GM19035 (cell line): ENCODE results near the gene RACGAP1.
"Not testable (repeated sequence)": the region's sequence is repeated elsewhere in the genome, so short reads cannot be mapped to it uniquely, and the experiment has no call there.

Experiments used
- ATAC-seq: cut with Tn5 transposase; IDR thresholded peaks from one replicate; pipeline ENCODE4 v1.9.1; 2021; ENCODE audit not compliant: unreplicated experiment

Gene RACGAP1

DNA sequence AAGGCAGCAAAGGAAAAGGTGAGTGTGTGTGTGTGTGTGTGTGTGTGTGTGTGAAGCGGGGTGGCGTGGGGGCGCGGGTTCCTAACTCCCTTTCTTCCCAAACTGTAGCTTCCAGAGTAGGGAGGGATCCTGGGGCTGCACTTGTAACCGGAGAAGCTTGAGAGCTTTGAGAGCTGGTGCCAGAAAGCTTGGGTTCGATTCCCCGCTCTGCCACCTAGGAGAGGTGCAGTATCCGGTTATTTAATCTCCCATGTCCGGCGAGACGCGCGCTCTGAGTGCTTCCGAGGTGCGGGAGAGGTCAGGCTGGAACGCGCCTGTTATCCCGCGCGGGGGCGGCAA lies 7.2 kb upstream of the RACGAP1 start:
- no peak for ATAC-seq

DNA sequence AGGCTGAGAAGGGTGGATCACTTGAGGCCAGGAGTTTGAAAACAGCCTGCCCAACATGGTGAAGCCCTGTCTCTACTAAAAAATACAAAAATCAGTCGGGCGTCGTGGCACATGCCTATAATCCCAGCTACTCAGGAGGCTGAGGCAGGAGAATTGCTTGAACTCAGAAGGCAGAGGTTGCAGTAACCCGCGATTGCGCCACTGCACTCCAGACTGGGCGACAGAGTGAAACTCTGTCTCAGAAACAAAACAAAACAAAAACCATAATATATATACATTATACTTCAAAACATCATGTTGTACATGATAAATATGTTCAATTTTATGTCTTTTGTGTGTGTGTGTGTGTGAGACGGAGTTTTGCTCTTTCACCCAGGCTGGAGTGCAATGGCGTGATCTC lies 5.2 kb upstream of the RACGAP1 start:
- ATAC-seq = not testable (repeated sequence)

- ATAC-seq = no peak
Measured at GRCh38 chr12:50026691-50027090, 1.4 kb upstream of the RACGAP1 start.

GRCh38 chr12:50024805-50025186 lies 498 bp downstream of the RACGAP1 start:
- ATAC-seq = peak; percentile 27

GRCh38 chr12:50024227-50024626 lies 1.1 kb downstream of the RACGAP1 start:
- no peak for ATAC-seq

- ATAC-seq = no peak
Measured at GRCh38 chr12:50022903-50023302, 2.4 kb downstream of the RACGAP1 start.

DNA sequence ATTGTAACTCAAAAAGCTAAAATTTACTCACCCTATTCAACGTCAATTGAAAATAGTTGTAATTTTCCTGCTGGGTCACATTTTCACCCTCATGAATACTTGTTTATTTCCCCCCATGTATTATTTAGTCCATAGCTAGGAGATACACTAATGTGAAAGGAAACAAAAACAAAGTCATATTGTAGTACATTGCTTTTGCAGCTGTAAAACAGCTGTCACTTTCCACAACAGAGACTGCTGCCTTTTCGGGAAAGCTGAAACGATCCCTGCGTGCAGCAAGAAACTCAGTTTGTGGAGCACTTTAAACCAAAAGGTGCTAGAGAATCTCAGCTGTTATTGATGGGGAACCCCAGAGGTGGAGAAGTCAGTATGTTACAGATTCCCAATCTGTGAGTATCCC lies 4.3 kb downstream of the RACGAP1 start:
- ATAC-seq = no peak

- no peak for ATAC-seq
Measured at GRCh38 chr12:50019524-50019923, 5.8 kb downstream of the RACGAP1 start.

DNA sequence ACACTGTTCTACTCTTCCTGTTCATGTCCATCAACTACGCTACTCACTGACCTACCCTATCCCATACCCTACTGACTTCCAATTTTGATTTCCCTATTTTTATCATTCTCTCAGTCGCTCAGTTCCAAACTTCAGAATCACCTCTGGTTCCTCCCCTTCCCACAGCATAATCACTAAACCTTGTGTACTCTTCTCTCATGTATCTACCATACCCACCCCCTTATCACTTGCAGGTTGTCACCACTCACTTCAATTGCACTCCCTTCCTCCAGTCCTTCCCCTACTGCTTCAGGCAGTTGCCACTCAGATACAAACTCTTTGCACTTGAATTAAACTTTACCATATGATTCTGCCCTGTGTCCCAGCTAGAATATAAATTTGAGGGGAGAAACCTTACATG lies 6.3 kb downstream of the RACGAP1 start:
- no peak for ATAC-seq

GRCh38 chr12:50018154-50018553 lies 7.1 kb downstream of the RACGAP1 start:
- ATAC-seq = no peak

GRCh38 chr12:50017641-50018040 lies 7.7 kb downstream of the RACGAP1 start:
- no peak for ATAC-seq

DNA sequence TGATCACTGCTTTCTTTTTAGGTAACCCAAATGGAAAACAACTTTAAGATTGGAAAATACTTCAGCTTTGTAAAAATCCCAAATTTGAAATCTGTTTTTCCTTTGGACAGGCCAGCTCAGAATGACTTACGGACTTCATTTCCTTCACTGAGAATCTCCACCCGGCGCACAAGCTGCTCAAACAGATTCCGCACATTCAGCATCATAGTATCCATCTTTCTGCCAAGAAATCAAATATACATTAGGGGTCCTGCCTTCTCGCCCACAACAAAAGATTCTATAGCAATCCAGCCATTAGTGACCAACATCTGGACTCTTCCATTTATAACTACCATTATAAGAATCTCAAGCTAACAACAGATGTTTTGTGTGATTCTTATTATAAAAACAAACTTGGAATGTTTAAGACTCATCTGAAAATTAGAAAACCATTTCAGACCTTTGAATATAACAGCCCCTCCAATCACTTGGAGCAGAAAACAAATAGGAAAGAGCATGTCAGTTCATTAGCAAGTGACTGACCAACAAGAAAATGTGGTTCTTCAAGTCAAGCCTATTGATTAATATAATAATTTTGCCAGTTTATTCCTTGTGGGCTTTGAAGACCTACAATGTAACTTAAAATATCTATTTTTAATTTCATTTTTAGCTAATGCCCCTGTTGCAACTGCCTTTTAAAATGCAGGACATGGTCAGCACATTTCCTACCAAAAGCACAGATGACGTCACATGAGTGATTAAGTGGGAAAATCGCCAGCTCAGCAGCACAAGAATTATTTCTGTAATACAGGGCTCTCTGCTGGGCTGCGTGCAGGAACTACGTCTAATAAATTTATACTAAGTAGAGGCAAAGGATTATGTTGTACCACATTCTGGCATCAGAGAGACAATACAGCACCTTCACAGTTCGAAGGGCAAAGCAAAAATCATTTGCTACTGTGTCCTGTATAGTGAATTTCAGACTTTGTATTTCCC lies 8.5 kb downstream of the RACGAP1 start:
- no peak for ATAC-seq

GRCh38 chr12:50014342-50014741 lies 11.0 kb downstream of the RACGAP1 start:
- ATAC-seq = no peak

GRCh38 chr12:50013361-50014147 lies 11.7 kb downstream of the RACGAP1 start:
- ATAC-seq = no peak

DNA sequence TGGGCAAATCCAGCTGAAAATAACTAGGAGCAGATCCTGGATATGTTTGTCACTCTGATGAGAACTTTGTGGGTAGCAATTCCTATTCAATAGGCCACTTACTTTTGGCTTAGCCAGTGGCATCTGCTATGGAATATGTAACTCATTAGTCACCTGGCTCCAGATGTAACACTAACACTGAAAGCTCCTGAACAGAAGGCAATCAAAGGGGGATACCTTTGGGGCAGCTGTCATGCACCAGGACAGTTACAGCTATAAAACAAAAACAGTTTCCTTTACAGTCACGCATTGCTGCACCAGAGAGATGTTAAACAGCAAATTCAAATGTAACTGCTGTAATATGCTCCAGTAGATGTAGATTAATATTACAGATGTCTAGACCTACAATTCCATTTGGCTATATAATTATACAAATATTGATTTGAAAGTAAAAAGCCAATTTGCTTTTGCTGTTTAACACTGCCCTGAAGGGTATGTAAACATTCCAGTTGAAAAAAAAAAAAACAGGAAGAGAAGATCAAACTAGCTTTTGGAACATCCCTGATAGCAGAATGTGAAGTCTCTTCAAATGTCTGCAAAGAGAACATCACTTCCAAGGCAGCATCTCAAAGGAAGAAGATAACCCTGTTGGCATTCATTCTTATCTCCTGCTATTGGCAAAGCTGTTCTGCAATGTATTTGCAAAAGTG lies 18.4 kb downstream of the RACGAP1 start:
- ATAC-seq = no peak

DNA sequence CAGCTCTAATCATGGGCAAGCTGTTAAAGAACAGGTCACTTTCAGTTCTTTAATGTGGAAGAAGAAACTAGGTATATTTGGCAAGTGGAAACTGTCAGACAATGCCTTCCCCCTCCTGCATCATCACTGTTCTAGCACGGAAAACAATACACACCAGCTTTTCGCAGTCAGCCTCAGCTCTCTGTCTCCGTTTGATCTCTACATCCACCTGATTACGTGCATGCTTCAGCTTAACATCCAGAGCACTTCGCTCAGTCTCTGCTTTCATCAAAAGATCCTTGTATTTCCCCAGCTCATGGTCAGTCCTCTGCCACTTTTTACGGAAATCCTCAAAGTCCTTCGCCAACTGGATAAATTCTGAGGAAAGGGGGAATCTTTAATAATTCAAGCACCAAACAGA lies 19.0 kb downstream of the RACGAP1 start:
- no peak for ATAC-seq

GRCh38 chr12:50005175-50005574 lies 20.1 kb downstream of the RACGAP1 start:
- ATAC-seq = no peak

- no peak for ATAC-seq
Measured at GRCh38 chr12:50004696-50005095, 20.6 kb downstream of the RACGAP1 start.

DNA sequence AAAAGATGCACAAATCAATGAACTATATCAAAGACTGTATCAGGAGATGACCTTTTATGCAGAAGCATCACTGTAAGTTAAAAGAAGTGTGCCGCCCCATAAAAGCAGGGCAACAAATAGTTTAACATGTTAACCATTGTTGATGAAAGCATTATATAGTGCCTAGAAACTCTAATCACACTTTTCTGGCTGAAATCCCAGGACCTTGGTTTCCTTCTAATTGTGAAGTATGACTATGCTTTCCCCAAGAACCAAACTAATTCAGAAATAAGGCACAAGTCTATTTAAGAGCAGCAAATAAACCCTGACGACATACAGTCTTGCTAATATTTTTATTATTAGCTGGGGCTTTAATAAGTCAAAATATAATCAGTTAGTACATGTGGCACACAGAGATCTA lies 21.7 kb downstream of the RACGAP1 start:
- no peak for ATAC-seq

DNA sequence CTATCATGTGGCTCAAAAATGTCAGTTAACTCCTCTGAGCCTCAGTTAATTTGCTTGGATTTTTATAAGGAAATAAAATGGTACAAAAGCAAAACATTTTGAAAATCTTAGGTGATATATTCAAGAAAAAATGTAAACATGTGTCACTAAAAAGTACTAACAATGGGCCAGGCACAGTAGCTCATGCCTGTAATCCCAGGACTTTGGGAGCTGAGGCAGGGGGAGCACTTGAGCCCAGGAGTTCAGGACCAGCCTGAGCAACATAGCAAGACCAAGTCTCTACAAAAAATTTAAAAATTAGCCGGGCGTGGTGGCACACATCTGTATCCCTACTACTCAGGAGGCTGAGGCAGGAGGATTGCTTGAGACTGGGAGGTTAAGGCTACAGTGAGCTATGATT lies 26.8 kb downstream of the RACGAP1 start:
- no peak for ATAC-seq

DNA sequence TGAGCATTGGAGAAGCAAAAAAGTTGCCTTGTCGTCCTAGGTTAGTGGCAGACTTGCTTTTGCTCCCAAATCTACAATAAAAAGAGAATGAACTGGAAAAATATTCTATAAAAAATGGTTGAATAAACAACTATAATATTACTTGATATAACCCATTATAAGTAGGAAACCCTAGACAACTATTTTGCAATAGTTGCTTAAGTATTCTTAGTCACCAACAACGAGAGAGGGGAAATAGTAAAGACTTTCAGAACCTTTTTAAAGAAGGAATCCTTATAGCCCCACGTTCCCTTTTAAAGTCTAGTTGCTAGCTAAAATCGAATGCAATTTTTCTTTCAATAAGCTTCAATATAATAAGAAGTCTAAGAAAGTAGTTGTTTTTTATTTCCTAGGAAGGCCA lies 35.0 kb downstream of the RACGAP1 start:
- ATAC-seq = no peak

DNA sequence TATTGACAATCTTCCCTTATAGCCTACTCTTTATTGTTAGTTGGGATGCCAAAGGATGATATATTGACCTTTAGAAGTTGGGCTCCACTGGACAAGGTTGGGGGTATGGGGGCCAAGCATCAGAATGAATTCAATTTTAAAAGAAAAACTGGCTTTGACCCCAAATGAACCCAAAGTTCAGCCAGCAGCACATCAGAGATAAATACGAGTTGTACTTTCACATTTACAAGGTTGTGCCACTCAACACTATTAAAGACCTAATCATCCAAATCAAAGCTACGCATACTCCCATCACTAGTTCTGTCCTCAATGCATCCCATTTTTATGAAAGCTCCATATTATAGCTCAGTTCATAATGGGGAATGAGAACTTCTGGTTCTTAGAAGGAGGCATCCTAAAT lies 35.9 kb downstream of the RACGAP1 start:
- ATAC-seq = not testable (repeated sequence)
